Liver (tissue), 9 donors: ENCODE measurements around the gene TMEM41A. TPM values are rescaled to one million over a fixed set of nuclear protein-coding genes. Genes with fewer than 3 reads are reported as not detected.

ENCODE experiments used
- DNase-seq: peaks from one replicate; pipeline ENCODE4 v3.0.0-alpha.2; 2017; ENCODE audit warnings: low spot score
- H3K27ac ChIP-seq, 2 donors: one replicate each; pipeline ENCODE4 v1.7.0; 2013; ENCODE audit warnings: inconsistent platforms in 2 of 2, low read length in 2 of 2, control low read depth in 1 of 2, low read depth in 1 of 2, mild to moderate bottlenecking in 1 of 2
- H3K27me3 ChIP-seq, 4 donors: one replicate each; pipeline versions ENCODE4 v1.6.1 to v1.7.0; 2013; ENCODE audit warnings: low read length in 3 of 4, inconsistent platforms in 1 of 4, mild to moderate bottlenecking in 1 of 4, moderate library complexity in 1 of 4; ENCODE audit not compliant: control insufficient read depth in 4 of 4, insufficient read depth in 4 of 4
- H3K36me3 ChIP-seq, 4 donors: one replicate each; pipeline versions ENCODE4 v1.6.1 to v1.7.0; 2013; ENCODE audit warnings: low read length in 3 of 4, mild to moderate bottlenecking in 3 of 4, low read depth in 1 of 4, moderate library complexity in 1 of 4; ENCODE audit not compliant: control insufficient read depth in 4 of 4, insufficient read depth in 3 of 4
- H3K4me1 ChIP-seq, 4 donors: one replicate each; pipeline versions ENCODE4 v1.6.1 to v1.7.0; 2013; ENCODE audit warnings: low read length in 3 of 4, mild to moderate bottlenecking in 3 of 4, moderate library complexity in 1 of 4; ENCODE audit not compliant: control insufficient read depth in 4 of 4, insufficient read depth in 4 of 4
- H3K4me3 ChIP-seq, 3 donors: one replicate each; pipeline versions ENCODE4 v1.6.1 to v1.7.0; 2013; ENCODE audit warnings: low read length in 3 of 3, control low read depth in 1 of 3, low read depth in 1 of 3, mild to moderate bottlenecking in 1 of 3
- H3K9ac ChIP-seq, 2 donors: one replicate each; pipeline ENCODE4 v1.7.0; 2013; ENCODE audit warnings: low read length in 2 of 2, mild to moderate bottlenecking in 2 of 2, moderate library complexity in 2 of 2, control low read depth in 1 of 2, low read depth in 1 of 2
- H3K9me3 ChIP-seq, 4 donors: one replicate each; pipeline versions ENCODE4 v1.6.1 to v1.7.0; 2013; ENCODE audit warnings: low read length in 3 of 4; ENCODE audit not compliant: control insufficient read depth in 4 of 4
- ATF3 ChIP-seq: IDR thresholded peaks from 2 replicates; pipeline ENCODE4 v1.6.1; 2016; ENCODE audit warnings: antibody characterized with exemption
- CTCF ChIP-seq: fragments of 150-350 bp; IDR thresholded peaks from 2 replicates; pipeline ENCODE4 v1.5.1; 2017; ENCODE audit warnings: improper control_type of control experiment, low read depth, low read length; ENCODE audit not compliant: missing input control
- EGR1 ChIP-seq, 2 donors: IDR thresholded peaks; 2 replicates each; pipeline ENCODE4 v1.6.1; 2016 to 2018; ENCODE audit warnings: antibody characterized with exemption in 2 of 2, low read depth in 2 of 2
- FOXA1 ChIP-seq: IDR thresholded peaks from 2 replicates; pipeline ENCODE4 v1.6.1; 2016; ENCODE audit warnings: antibody characterized with exemption
- FOXA2 ChIP-seq: IDR thresholded peaks from 2 replicates; pipeline ENCODE4 v1.6.1; 2016; ENCODE audit warnings: antibody characterized with exemption
- GABPA ChIP-seq, 2 donors: IDR thresholded peaks in 1 of 2; conservative IDR thresholded peaks in 1 of 2; 2 replicates each; pipeline ENCODE4 v1.6.1; 2016; ENCODE audit warnings: antibody characterized with exemption in 2 of 2, mild to moderate bottlenecking in 1 of 2, moderate library complexity in 1 of 2
- HNF4A ChIP-seq, 2 donors: conservative IDR thresholded peaks; 2 replicates each; pipeline ENCODE4 v1.6.1; 2016; ENCODE audit warnings: antibody characterized with exemption in 2 of 2, mild to moderate bottlenecking in 2 of 2
- HNF4G ChIP-seq: IDR thresholded peaks from 2 replicates; pipeline ENCODE4 v1.6.1; 2016; ENCODE audit warnings: antibody characterized with exemption
- JUND ChIP-seq, 2 donors: IDR thresholded peaks; 2 replicates each; pipeline ENCODE4 v1.6.1; 2016; ENCODE audit warnings: antibody characterized with exemption in 2 of 2
- MAX ChIP-seq: IDR thresholded peaks from 2 replicates; pipeline ENCODE4 v1.6.1; 2016; ENCODE audit warnings: antibody characterized with exemption
- NR2F2 ChIP-seq: IDR thresholded peaks from 2 replicates; pipeline ENCODE4 v1.6.1; 2016; ENCODE audit warnings: antibody characterized with exemption
- RAD21 ChIP-seq, 2 donors: IDR thresholded peaks; 2 replicates each; pipeline ENCODE4 v1.6.1; 2016; ENCODE audit warnings: antibody characterized with exemption in 2 of 2, mild to moderate bottlenecking in 2 of 2
- REST ChIP-seq: IDR thresholded peaks from 2 replicates; pipeline ENCODE4 v1.6.1; 2016; ENCODE audit warnings: antibody characterized with exemption, mild to moderate bottlenecking
- RXRA ChIP-seq, 2 donors: IDR thresholded peaks; 2 replicates each; pipeline ENCODE4 v1.6.1; 2017 to 2018; ENCODE audit warnings: antibody characterized with exemption in 2 of 2, mild to moderate bottlenecking in 1 of 2
- SP1 ChIP-seq: IDR thresholded peaks from 2 replicates; pipeline ENCODE4 v1.6.1; 2018; ENCODE audit warnings: antibody characterized with exemption, mild to moderate bottlenecking
- TAF1 ChIP-seq: conservative IDR thresholded peaks from 2 replicates; pipeline ENCODE4 v1.6.1; 2016; ENCODE audit warnings: antibody characterized with exemption, mild to moderate bottlenecking
- YY1 ChIP-seq: IDR thresholded peaks from 2 replicates; pipeline ENCODE4 v1.6.1; 2016; ENCODE audit warnings: antibody characterized with exemption, mild to moderate bottlenecking
- ZBTB33 ChIP-seq: IDR thresholded peaks from 2 replicates; pipeline ENCODE4 v1.6.1; 2016; ENCODE audit warnings: antibody characterized with exemption
- WGBS: extraction: QIAGEN DNeasy Blood & Tissue Kit; methylation state at CpG from one replicate; pipeline ENCODE4 v1.1.7; 2013; 5-methylcytosine and 5-hydroxymethylcytosine counted together
- polyA plus RNA-seq, 2 donors: library from polyadenylated mRNA; stranded (reverse) in 1 of 2; unstranded in 1 of 2; fragments of 200-250 nt in 1 of 2; fragments of >200 nt in 1 of 2; fragmentation: Nextera tagmentation in 1 of 2; extraction: Ambion mirVana in 1 of 2; gene quantifications; one replicate each; pipeline versions ENCODE4 v1.2.1 to v1.2.3, GENCODE V29; 2013 to 2015
- total RNA-seq, 2 donors: library from RNA; depleted of rRNA; stranded (reverse); fragments of >200 nt; gene quantifications; one replicate each; pipeline ENCODE4 v1.2.3, GENCODE V29; 2014
- donor health status: healthy.
- donor health status: healthy.
- donor health status: healthy.
- donor health status: healthy.
- donor health status: healthy.

The TMEM41A gene
- total and polyA plus RNA-seq, 4 donors: 9.5 to 19.6 (median 12.9) TPM

GRCh38 chr3:185534511-185534910, 35.7 kb upstream of the TMEM41A start (continued):
- TF ChIP-seq ZBTB33: no peak

- Histone ChIP-seq H3K27ac (no peak overlapping the region), H3K9me3 (no peaks in the 10 kb centered on the region), H3K27me3 (no peaks in the 10 kb centered on the region), H3K36me3 (no peaks in the 10 kb centered on the region), H3K9ac (no peak overlapping the region), H3K4me1 (no peaks in the 10 kb centered on the region), H3K4me3 (no peak overlapping the region)
- DNase-seq: no peak
- 71% methylated on average over 5 of the region's 5 CpGs for WGBS
- TF ChIP-seq GABPA (IDR thresholded peaks at IDR 0.05 in 1 of 2, conservative IDR thresholded peaks at IDR 0.05 in 1 of 2) (no peak), RXRA (IDR thresholded peaks at IDR 0.05) (no peak), HNF4G (no peak), EGR1 (IDR thresholded peaks at IDR 0.05; ENCODE audit: low read depth in 2 of 2) (no peak), FOXA1 (no peak), REST (no peak), TAF1 (no peak), YY1 (no peak), RAD21 (IDR thresholded peaks at IDR 0.05) (no peak), HNF4A (conservative IDR thresholded peaks at IDR 0.05) (no peak), FOXA2 (no peak), NR2F2 (no peak), ZBTB33 (no peak)
These were observed 34.1 kb upstream of the TMEM41A start for GRCh38 chr3:185532901-185533300.

- Histone ChIP-seq H3K4me3 (no peak overlapping the region), H3K4me1 (no peaks in the 10 kb centered on the region), H3K36me3 (no peaks in the 10 kb centered on the region), H3K27me3 (no peaks in the 10 kb centered on the region), H3K9ac (no peak overlapping the region), H3K9me3 (no peaks in the 10 kb centered on the region), H3K27ac (no peak overlapping the region)
- DNase-seq: no peak
- WGBS: 64% methylated on average over 5 of the region's 5 CpGs
- TF ChIP-seq RAD21 (IDR thresholded peaks at IDR 0.05) (no peak), TAF1 (no peak), HNF4G (no peak), MAX (no peak), FOXA2 (no peak), SP1 (no peak), HNF4A (conservative IDR thresholded peaks at IDR 0.05) (no peak), JUND (IDR thresholded peaks at IDR 0.05) (no peak), NR2F2 (no peak), EGR1 (IDR thresholded peaks at IDR 0.05; ENCODE audit: low read depth in 2 of 2) (no peak), ATF3 (no peak), ZBTB33 (no peak), CTCF (no peak), RXRA (IDR thresholded peaks at IDR 0.05) (no peak)
These were observed 32.0 kb upstream of the TMEM41A start for GRCh38 chr3:185530856-185531255.
